Measurements from ENCODE around the gene ANKFY1. TPM values are rescaled to one million over a fixed set of nuclear protein-coding genes. Genes with fewer than 3 reads are reported as not detected.

ANKFY1 gene
- total RNA-seq, 1 donor from 2014 or later: 16.2 TPM

- no peak for DNase-seq (ENCODE audit: low spot score in 2 of 2)
- Histone ChIP-seq H3K4me1 (peaks cover 0 to 18% of the 10 kb centered on the region in 2 donors), H3K4me3 (no peak overlapping the region), H3K27ac (no peak overlapping the region), H3K36me3 (peaks cover 0 to 6% of the 10 kb centered on the region in 2 donors), H3K27me3 (no peaks in the 10 kb centered on the region), H3K9me3 (no peaks in the 10 kb centered on the region)
- no peak for TF ChIP-seq CTCF (IDR thresholded peaks at IDR 0.05)
- intact Hi-C loops (cut with DNase I): no loop called here
Observed at GRCh38 chr17:4135489-4135888, 128.3 kb downstream of the ANKFY1 start.

GRCh38 chr17:4134721-4135120, 129.1 kb downstream of the ANKFY1 start:
- no peaks in the 10 kb centered on the region for H3K9me3 ChIP-seq
- no peaks in the 10 kb centered on the region for H3K27me3 ChIP-seq
- intact Hi-C loops (cut with DNase I): no loop called here
- no peak overlapping the region for H3K4me3 ChIP-seq
- DNase-seq (ENCODE audit: low spot score in 2 of 2): no peak
- peaks cover 0 to 13% of the 10 kb centered on the region in 2 donors for H3K4me1 ChIP-seq
- H3K27ac ChIP-seq: no peak overlapping the region
- peaks cover 0 to 3% of the 10 kb centered on the region in 2 donors for H3K36me3 ChIP-seq
- no peak for TF ChIP-seq CTCF (IDR thresholded peaks at IDR 0.05)

- H3K4me1 ChIP-seq: peaks cover 0 to 5% of the 10 kb centered on the region in 2 donors
- no peak overlapping the region for H3K4me3 ChIP-seq
- H3K27me3 ChIP-seq: no peaks in the 10 kb centered on the region
- intact Hi-C loops (cut with DNase I): no loop called here
- DNase-seq (ENCODE audit: low spot score in 2 of 2): peak in 1 of 2 donors; percentile 68
- H3K9me3 ChIP-seq: no peaks in the 10 kb centered on the region
- no peak for TF ChIP-seq CTCF (IDR thresholded peaks at IDR 0.05)
- H3K27ac ChIP-seq: peak overlapping the region; percentile 34 to 46
- H3K36me3 ChIP-seq: no peaks in the 10 kb centered on the region
Observed at GRCh38 chr17:4130715-4131114, 133.1 kb downstream of the ANKFY1 start.

GRCh38 chr17:4127555-4127954, 136.2 kb downstream of the ANKFY1 start:
- Histone ChIP-seq H3K27me3 (no peaks in the 10 kb centered on the region), H3K27ac (no peak overlapping the region), H3K4me1 (no peaks in the 10 kb centered on the region), H3K9me3 (no peaks in the 10 kb centered on the region), H3K36me3 (peaks cover 11 to 17% of the 10 kb centered on the region in 2 donors), H3K4me3 (no peak overlapping the region)
- TF ChIP-seq CTCF (IDR thresholded peaks at IDR 0.05): no peak
- intact Hi-C loops (cut with DNase I): no loop called here
- DNase-seq (ENCODE audit: low spot score in 2 of 2): no peak

GRCh38 chr17:4125552-4125951, 138.2 kb downstream of the ANKFY1 start:
- H3K4me3 ChIP-seq: no peak overlapping the region
- intact Hi-C loops (cut with DNase I): no loop called here
- no peaks in the 10 kb centered on the region for H3K4me1 ChIP-seq
- no peak overlapping the region for H3K27ac ChIP-seq
- no peaks in the 10 kb centered on the region for H3K27me3 ChIP-seq
- H3K9me3 ChIP-seq: no peaks in the 10 kb centered on the region
- peaks cover 29 to 37% of the 10 kb centered on the region in 2 donors for H3K36me3 ChIP-seq
- no peak for DNase-seq (ENCODE audit: low spot score in 2 of 2)
- no peak for TF ChIP-seq CTCF (IDR thresholded peaks at IDR 0.05)

GRCh38 chr17:4124999-4125398, 138.8 kb downstream of the ANKFY1 start:
- Histone ChIP-seq H3K36me3 (peaks cover 34 to 41% of the 10 kb centered on the region in 2 donors), H3K4me3 (no peak overlapping the region)

More at GRCh38 chr17:4124999-4125398, 138.8 kb downstream of the ANKFY1 start:
- Histone ChIP-seq H3K27me3 (no peaks in the 10 kb centered on the region), H3K4me1 (no peaks in the 10 kb centered on the region), H3K27ac (no peak overlapping the region), H3K9me3 (no peaks in the 10 kb centered on the region)
- TF ChIP-seq CTCF (IDR thresholded peaks at IDR 0.05): no peak
- intact Hi-C loops (cut with DNase I): no loop called here
- DNase-seq (ENCODE audit: low spot score in 2 of 2): no peak
